Keratinocyte (primary cell): ENCODE measurements around the gene S100G. TPM values are rescaled to one million over a fixed set of nuclear protein-coding genes. Genes with fewer than 3 reads are reported as not detected.

Source experiments
- DNase-seq: peaks from one replicate; pipeline ENCODE4 v3.0.0-alpha.2; 2011; ENCODE audit warnings: low read depth, missing footprints, low spot score
- FAIRE-seq: peaks from 2 replicates; lab custom pipeline; 2011; peaks lifted over from hg19 to GRCh38; lab: Jason Lieb, UNC
- H2AFZ ChIP-seq: 2 replicates; pipeline ENCODE4 v1.6.0; 2012; ENCODE audit warnings: low read length, control low read depth, inconsistent platforms; ENCODE audit not compliant: control insufficient read depth
- H3K27ac ChIP-seq: 2 replicates; pipeline ENCODE4 v1.5.1; 2011; ENCODE audit warnings: low read length; ENCODE audit not compliant: control insufficient read depth, insufficient read depth
- H3K27me3 ChIP-seq: 3 replicates; pipeline ENCODE4 v1.6.0; 2011; ENCODE audit warnings: low read length; ENCODE audit not compliant: control insufficient read depth, insufficient read depth; ENCODE audit errors: extremely low read depth
- H3K36me3 ChIP-seq, 2 experiments: 2 replicates in 1 of 2; 3 replicates in 1 of 2; pipeline ENCODE4 v1.5.1; 2011; ENCODE audit warnings: low read length in 2 of 2, mild to moderate bottlenecking in 1 of 2; ENCODE audit not compliant: control insufficient read depth in 2 of 2, insufficient read depth in 2 of 2; ENCODE audit errors: extremely low read depth in 1 of 2
- H3K4me1 ChIP-seq: 3 replicates; pipeline ENCODE4 v1.5.1; 2011; ENCODE audit warnings: low read length; ENCODE audit not compliant: control insufficient read depth, insufficient read depth; ENCODE audit errors: extremely low read depth
- H3K4me2 ChIP-seq: 3 replicates; pipeline ENCODE4 v1.6.0; 2011; ENCODE audit warnings: low read depth, low read length; ENCODE audit not compliant: control insufficient read depth, insufficient read depth; ENCODE audit errors: extremely low read depth
- H3K4me3 ChIP-seq, 3 experiments: fragments of 200-600 bp in 1 of 3; sonication (generic) in 1 of 3; 2 replicates in 2 of 3; 3 replicates in 1 of 3; pipeline ENCODE4 v1.5.1; 2011 to 2016; ENCODE audit warnings: low read length in 3 of 3, mild to moderate bottlenecking in 3 of 3, control low read depth in 2 of 3, inconsistent platforms in 1 of 3, low read depth in 1 of 3, mixed read lengths in 1 of 3, mixed run types in 1 of 3, moderate library complexity in 1 of 3; ENCODE audit not compliant: control insufficient read depth in 2 of 3, insufficient read depth in 2 of 3; ENCODE audit errors: extremely low read depth in 1 of 3
- H3K79me2 ChIP-seq: 2 replicates; pipeline ENCODE4 v1.6.0; 2012; ENCODE audit warnings: low read length; ENCODE audit not compliant: control insufficient read depth, insufficient read depth
- H3K9ac ChIP-seq: 3 replicates; pipeline ENCODE4 v1.6.0; 2011; ENCODE audit warnings: low read length; ENCODE audit not compliant: control insufficient read depth, insufficient read depth; ENCODE audit errors: extremely low read depth
- H3K9me1 ChIP-seq: 3 replicates; pipeline ENCODE4 v1.6.0; 2011; ENCODE audit warnings: low read length; ENCODE audit not compliant: control insufficient read depth, insufficient read depth; ENCODE audit errors: extremely low read depth
- H3K9me3 ChIP-seq: 2 replicates; pipeline ENCODE4 v1.5.1; 2012; ENCODE audit warnings: low read depth, low read length; ENCODE audit not compliant: control insufficient read depth
- H4K20me1 ChIP-seq: 3 replicates; pipeline ENCODE4 v1.6.0; 2011; ENCODE audit warnings: low read length; ENCODE audit not compliant: control insufficient read depth, insufficient read depth; ENCODE audit errors: extremely low read depth
- EZH2 ChIP-seq: IDR thresholded peaks from one replicate; pipeline ENCODE4 v1.6.1; 2012; ENCODE audit warnings: inconsistent platforms, mild to moderate bottlenecking, low read length, moderate library complexity
- dilution Hi-C: fragments of 300-500 bp; cut with MboI; formaldehyde crosslinking; loops from one replicate; pipeline ENCODE4 v1.7.0; 2020; ENCODE audit warnings: low sequenced_read_pairs; ENCODE audit not compliant: extremely low pct_ligation_motif_present
- polyA plus RNA-seq, 5 experiments: library from polyadenylated mRNA; depleted of rRNA in 3 of 5; stranded (reverse) in 3 of 5; stranded (forward) in 1 of 5; unstranded in 1 of 5; fragments of >200 nt; gene quantifications; 1 replicate in 1 of 5; 2 replicates in 3 of 5; 3 replicates in 1 of 5; pipeline versions ENCODE4 v1.2.1 to v1.2.3, GENCODE V29; 2011 to 2012; ENCODE audit warnings: missing spikeins in 2 of 5, low read depth in 1 of 5, low replicate concordance in 1 of 5
- TF ChIP-seq, protein P1 (sequence below), 3 experiments: IDR thresholded peaks in 1 of 3; conservative IDR thresholded peaks in 1 of 3; optimal IDR thresholded peaks in 1 of 3; 2 replicates in 2 of 3; 3 replicates in 1 of 3; pipeline versions ENCODE3 to v1.5.1; 2011; ENCODE audit warnings: low read length in 3 of 3, mild to moderate bottlenecking in 3 of 3, moderate library complexity in 2 of 3, control low read depth in 1 of 3, inconsistent platforms in 1 of 3; ENCODE audit not compliant: insufficient read depth in 2 of 3; ENCODE audit errors: extremely low read depth in 1 of 3

S100G gene
- polyA plus RNA-seq, 1 donor (not counting 4 experiments of a cell fraction or from before 2014, with no cell fraction given): not detected

DNA sequence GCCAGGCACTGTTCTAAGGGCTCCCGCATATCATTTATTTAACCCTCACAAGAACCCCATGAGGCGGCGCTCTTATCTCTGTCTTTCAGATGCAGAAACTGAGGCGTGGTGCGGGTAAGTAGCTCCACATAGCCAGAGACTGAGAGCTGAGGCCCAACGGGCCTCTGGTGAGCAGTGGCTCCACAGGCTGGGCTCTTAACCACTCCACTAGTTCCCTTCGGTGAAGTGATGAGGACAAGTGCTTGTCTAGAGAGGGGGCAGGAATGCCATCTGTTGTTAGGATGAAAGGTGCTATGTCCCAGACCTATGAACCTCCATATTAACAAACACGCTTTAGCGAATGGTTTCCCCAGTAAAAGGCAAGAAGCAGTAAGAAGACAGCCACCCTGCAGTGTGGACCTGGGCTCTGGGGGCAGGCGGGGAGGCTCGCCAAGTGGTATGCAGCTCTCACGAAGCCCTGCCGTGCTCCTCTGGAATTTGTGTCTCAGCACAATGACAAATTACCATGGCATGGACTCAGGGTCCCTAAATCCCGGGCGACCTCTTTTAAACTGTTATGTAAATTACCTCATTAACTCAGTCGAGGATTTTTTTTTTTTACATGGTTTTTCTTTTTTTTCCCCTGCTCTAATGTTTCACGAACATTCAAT is 20.9 kb upstream of the S100G start:
- no peaks in the 10 kb centered on the region for H3K79me2 ChIP-seq
- H3K4me1 ChIP-seq: peaks cover 3% of the 10 kb centered on the region
- dilution Hi-C loops: no loop called here
- no peaks in the 10 kb centered on the region for H3K27me3 ChIP-seq
- H3K4me2 ChIP-seq: no peak overlapping the region
- FAIRE-seq: no peak
- TF ChIP-seq, protein P1, sequence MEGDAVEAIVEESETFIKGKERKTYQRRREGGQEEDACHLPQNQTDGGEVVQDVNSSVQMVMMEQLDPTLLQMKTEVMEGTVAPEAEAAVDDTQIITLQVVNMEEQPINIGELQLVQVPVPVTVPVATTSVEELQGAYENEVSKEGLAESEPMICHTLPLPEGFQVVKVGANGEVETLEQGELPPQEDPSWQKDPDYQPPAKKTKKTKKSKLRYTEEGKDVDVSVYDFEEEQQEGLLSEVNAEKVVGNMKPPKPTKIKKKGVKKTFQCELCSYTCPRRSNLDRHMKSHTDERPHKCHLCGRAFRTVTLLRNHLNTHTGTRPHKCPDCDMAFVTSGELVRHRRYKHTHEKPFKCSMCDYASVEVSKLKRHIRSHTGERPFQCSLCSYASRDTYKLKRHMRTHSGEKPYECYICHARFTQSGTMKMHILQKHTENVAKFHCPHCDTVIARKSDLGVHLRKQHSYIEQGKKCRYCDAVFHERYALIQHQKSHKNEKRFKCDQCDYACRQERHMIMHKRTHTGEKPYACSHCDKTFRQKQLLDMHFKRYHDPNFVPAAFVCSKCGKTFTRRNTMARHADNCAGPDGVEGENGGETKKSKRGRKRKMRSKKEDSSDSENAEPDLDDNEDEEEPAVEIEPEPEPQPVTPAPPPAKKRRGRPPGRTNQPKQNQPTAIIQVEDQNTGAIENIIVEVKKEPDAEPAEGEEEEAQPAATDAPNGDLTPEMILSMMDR (optimal IDR thresholded peaks at IDR 0.05 in 1 of 3, IDR thresholded peaks at IDR 0.05 in 1 of 3, conservative IDR thresholded peaks at IDR 0.05 in 1 of 3; ENCODE audit: extremely low read depth in 1 of 3, insufficient read depth in 2 of 3, low read length in 3 of 3): no peak
- TF ChIP-seq EZH2: no peak
- H4K20me1 ChIP-seq: no peaks in the 10 kb centered on the region
- H3K9ac ChIP-seq: no peak overlapping the region
- no peak overlapping the region for H2AFZ ChIP-seq
- no peaks in the 10 kb centered on the region for H3K9me3 ChIP-seq
- DNase-seq: no peak
- no peak overlapping the region for H3K27ac ChIP-seq
- no peaks in the 10 kb centered on the region for H3K36me3 ChIP-seq
- no peaks in the 10 kb centered on the region for H3K9me1 ChIP-seq
- no peak overlapping the region for H3K4me3 ChIP-seq

DNA sequence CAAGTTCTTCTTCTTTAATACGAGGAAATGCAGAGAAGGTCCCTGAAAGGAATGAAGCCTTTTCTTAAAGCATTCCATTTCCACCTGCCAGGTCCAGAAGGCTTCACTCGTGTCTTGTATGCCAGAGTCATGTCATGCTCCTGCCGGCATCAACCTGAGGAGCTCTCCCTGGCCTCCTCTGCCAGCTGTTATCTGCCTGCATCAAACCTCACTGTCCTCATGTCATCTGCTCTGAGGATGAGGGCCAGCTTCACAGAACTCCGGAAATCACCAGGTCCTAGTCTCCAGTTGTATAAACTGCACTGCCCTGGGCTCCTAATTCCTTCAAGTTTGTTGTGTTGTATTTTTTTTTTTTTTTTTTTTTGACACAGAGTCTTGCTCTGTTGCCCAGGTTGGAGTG is 20.0 kb upstream of the S100G start:
- DNase-seq: no peak
- Histone ChIP-seq H3K79me2 (no peaks in the 10 kb centered on the region), H3K36me3 (no peaks in the 10 kb centered on the region), H3K4me3 (no peak overlapping the region), H3K4me2 (no peak overlapping the region), H3K9me1 (no peaks in the 10 kb centered on the region), H3K27ac (no peak overlapping the region), H3K4me1 (peaks cover 3% of the 10 kb centered on the region), H4K20me1 (no peaks in the 10 kb centered on the region), H3K9me3 (no peaks in the 10 kb centered on the region), H3K9ac (no peak overlapping the region), H3K27me3 (no peaks in the 10 kb centered on the region), H2AFZ (no peak overlapping the region)
- FAIRE-seq: no peak
- dilution Hi-C loops: no loop called here
- TF ChIP-seq EZH2: no peak
- TF ChIP-seq, protein P1 (optimal IDR thresholded peaks at IDR 0.05 in 1 of 3, IDR thresholded peaks at IDR 0.05 in 1 of 3, conservative IDR thresholded peaks at IDR 0.05 in 1 of 3; ENCODE audit: extremely low read depth in 1 of 3, insufficient read depth in 2 of 3, low read length in 3 of 3): no peak
